Lung (tissue), 12 donors: ENCODE data around the gene ART3. TPM values are rescaled to one million over a fixed set of nuclear protein-coding genes. Genes with fewer than 3 reads are reported as not detected.

Experiments used
- ATAC-seq: fragments of 200-7000 bp; cut with Tn5 transposase; one replicate; pipeline ENCODE4 v1.9.1; 2020; ENCODE audit warnings: moderate number of reproducible peaks; ENCODE audit not compliant: insufficient read depth, low FRiP score
- DNase-seq, 3 donors: peaks; one replicate each; pipeline ENCODE4 v3.0.0-alpha.2; 2013 to 2017
- H3K27ac ChIP-seq, 2 donors: one replicate each; pipeline ENCODE4 v1.5.1; 2013; ENCODE audit warnings: mild to moderate bottlenecking in 2 of 2, moderate library complexity in 2 of 2, control low read depth in 1 of 2, inconsistent platforms in 1 of 2, low read depth in 1 of 2, low read length in 1 of 2
- H3K27me3 ChIP-seq, 3 donors: one replicate each; pipeline ENCODE4 v1.5.1; 2013; ENCODE audit warnings: low read length in 2 of 3; ENCODE audit not compliant: control insufficient read depth in 3 of 3, insufficient read depth in 3 of 3
- H3K36me3 ChIP-seq, 4 donors: one replicate each; pipeline ENCODE4 v1.5.1; 2013; ENCODE audit warnings: low read length in 4 of 4, mild to moderate bottlenecking in 1 of 4, moderate library complexity in 1 of 4; ENCODE audit not compliant: control insufficient read depth in 4 of 4, insufficient read depth in 4 of 4
- H3K4me1 ChIP-seq, 5 donors: one replicate each; pipeline ENCODE4 v1.5.1; 2013; ENCODE audit warnings: low read length in 5 of 5, mild to moderate bottlenecking in 2 of 5, moderate library complexity in 1 of 5; ENCODE audit not compliant: control insufficient read depth in 5 of 5, insufficient read depth in 5 of 5
- H3K4me3 ChIP-seq: one replicate; pipeline ENCODE4 v1.5.1; 2013; ENCODE audit warnings: mild to moderate bottlenecking, control low read depth, moderate library complexity
- H3K9ac ChIP-seq, 2 donors: one replicate each; pipeline ENCODE4 v1.5.1; 2013; ENCODE audit warnings: low read length in 2 of 2, control low read depth in 1 of 2; ENCODE audit not compliant: insufficient read depth in 1 of 2
- H3K9me3 ChIP-seq, 4 donors: one replicate each; pipeline ENCODE4 v1.5.1; 2013; ENCODE audit warnings: low read length in 3 of 4, mild to moderate bottlenecking in 1 of 4, moderate library complexity in 1 of 4; ENCODE audit not compliant: control insufficient read depth in 4 of 4, insufficient read depth in 3 of 4
- WGBS, 2 donors: extraction: QIAGEN DNeasy Blood & Tissue Kit; methylation state at CpG; one replicate each; pipeline ENCODE4 v1.1.7; 2013; 5-methylcytosine and 5-hydroxymethylcytosine counted together
- polyA plus RNA-seq, 2 donors: library from polyadenylated mRNA; stranded (reverse); fragments of 200-250 nt; gene quantifications; one replicate each; pipeline ENCODE4 v1.2.1, GENCODE V29; 2013
- total RNA-seq, 2 donors: library from RNA; depleted of rRNA in 1 of 2; stranded (reverse); fragments of >200 nt in 1 of 2; gene quantifications; one replicate each; pipeline ENCODE4 v1.2.1, GENCODE V29; 2014 to 2021
- TF ChIP-seq, protein P1 (sequence below): IDR thresholded peaks from 2 replicates; pipeline ENCODE4 v1.5.1; 2012; ENCODE audit warnings: mild to moderate bottlenecking; ENCODE audit errors: control extremely low read depth, extremely low read depth
- donor health status: control.
- donor health status: control.
- donor health status: Bipolar disorder and iron deficiency.
- donor health status: healthy.
- donor health status: DM: yes; HTN: yes; CAD: no.

The ART3 gene
- total and polyA plus RNA-seq, 4 donors, result 0.13 to 0.71 TPM; not detected in 2

DNA sequence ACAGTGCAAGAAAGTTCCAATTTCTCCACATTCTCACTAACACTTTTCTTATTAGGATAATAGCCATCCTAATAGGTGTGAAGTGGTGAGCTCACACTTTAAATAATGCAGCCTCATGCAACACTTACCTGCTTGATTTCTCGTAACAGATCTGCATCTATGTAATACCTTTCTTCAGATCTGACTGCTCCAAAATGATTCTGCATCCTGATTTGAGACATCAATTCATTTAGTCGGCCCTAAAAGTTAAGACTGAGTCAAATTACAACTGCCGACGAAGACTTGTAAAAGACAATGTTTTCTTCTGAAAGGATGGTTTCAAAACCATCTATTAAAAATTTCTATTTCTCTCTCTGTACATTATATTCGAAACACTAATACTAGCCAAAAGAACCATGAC lies 43.0 kb downstream of the ART3 start:
- H3K9ac ChIP-seq, result no peak overlapping the region
- 95% methylated on average over 5 of the region's 5 CpGs for WGBS, 2 donors
- H3K4me1 ChIP-seq, result no peaks in the 10 kb centered on the region
- ATAC-seq (no peak), DNase-seq (no peak)
- TF ChIP-seq, protein P1, sequence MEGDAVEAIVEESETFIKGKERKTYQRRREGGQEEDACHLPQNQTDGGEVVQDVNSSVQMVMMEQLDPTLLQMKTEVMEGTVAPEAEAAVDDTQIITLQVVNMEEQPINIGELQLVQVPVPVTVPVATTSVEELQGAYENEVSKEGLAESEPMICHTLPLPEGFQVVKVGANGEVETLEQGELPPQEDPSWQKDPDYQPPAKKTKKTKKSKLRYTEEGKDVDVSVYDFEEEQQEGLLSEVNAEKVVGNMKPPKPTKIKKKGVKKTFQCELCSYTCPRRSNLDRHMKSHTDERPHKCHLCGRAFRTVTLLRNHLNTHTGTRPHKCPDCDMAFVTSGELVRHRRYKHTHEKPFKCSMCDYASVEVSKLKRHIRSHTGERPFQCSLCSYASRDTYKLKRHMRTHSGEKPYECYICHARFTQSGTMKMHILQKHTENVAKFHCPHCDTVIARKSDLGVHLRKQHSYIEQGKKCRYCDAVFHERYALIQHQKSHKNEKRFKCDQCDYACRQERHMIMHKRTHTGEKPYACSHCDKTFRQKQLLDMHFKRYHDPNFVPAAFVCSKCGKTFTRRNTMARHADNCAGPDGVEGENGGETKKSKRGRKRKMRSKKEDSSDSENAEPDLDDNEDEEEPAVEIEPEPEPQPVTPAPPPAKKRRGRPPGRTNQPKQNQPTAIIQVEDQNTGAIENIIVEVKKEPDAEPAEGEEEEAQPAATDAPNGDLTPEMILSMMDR, result no peak
- peaks cover 6 to 44% (median 31%) of the 10 kb centered on the region in 4 donors for H3K36me3 ChIP-seq
- peaks cover 0 to 2% (median 0%) of the 10 kb centered on the region in 4 donors for H3K9me3 ChIP-seq
- no peak overlapping the region for H3K27ac ChIP-seq
- no peaks in the 10 kb centered on the region for H3K27me3 ChIP-seq
- H3K4me3 ChIP-seq, result no peak overlapping the region

GRCh38 chr4:76120199-76120598 lies 45.7 kb downstream of the ART3 start:
- H3K9me3 ChIP-seq, result peaks cover 0 to 2% (median 0%) of the 10 kb centered on the region in 4 donors
- H3K4me1 ChIP-seq, result no peaks in the 10 kb centered on the region
- no peak overlapping the region for H3K27ac ChIP-seq
- no peaks in the 10 kb centered on the region for H3K27me3 ChIP-seq
- no peak overlapping the region for H3K9ac ChIP-seq
- 86 to 96% methylated on average over 4 of the region's 4 CpGs for WGBS, 2 donors
- no peak for DNase-seq
- H3K4me3 ChIP-seq, result no peak overlapping the region
- H3K36me3 ChIP-seq, result peaks cover 8 to 44% (median 25%) of the 10 kb centered on the region in 4 donors
- TF ChIP-seq, protein P1, result no peak
- ATAC-seq, result no peak

DNA sequence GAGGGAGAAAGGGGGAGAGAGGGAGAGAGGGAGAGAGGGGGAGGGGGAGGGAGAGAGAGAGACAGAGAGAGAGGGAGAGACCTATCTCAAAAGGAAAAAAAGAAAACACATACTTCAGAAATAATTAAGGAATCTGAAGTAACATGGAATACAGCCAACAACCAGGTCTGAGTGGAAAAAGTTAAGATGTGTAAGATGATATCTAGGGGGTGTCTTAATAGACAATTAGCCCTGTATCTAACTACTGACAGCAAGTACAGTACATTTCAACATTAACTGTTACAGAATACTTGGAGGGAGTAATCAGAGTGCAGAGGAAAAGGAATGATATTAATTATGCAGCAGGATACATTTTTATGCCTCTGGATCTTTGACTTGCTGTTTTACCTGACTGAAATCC lies 51.3 kb downstream of the ART3 start:
- H3K36me3 ChIP-seq, result peaks cover 5 to 38% (median 19%) of the 10 kb centered on the region in 4 donors

GRCh38 chr4:76127754-76128153 lies 53.2 kb downstream of the ART3 start:
- no peak for ATAC-seq
- WGBS, 2 donors, result 94 to 96% methylated on average over 3 of the region's 3 CpGs
- Histone ChIP-seq H3K4me3 (no peak overlapping the region), H3K9ac (no peak overlapping the region), H3K4me1 (no peaks in the 10 kb centered on the region), H3K9me3 (no peaks in the 10 kb centered on the region), H3K27ac (no peak overlapping the region), H3K36me3 (peaks cover 6 to 32% (median 16%) of the 10 kb centered on the region in 4 donors), H3K27me3 (no peaks in the 10 kb centered on the region)
- TF ChIP-seq, protein P1, result no peak
- no peak for DNase-seq

More for the DNA sequence above, 51.3 kb downstream of the ART3 start:
- Histone ChIP-seq H3K4me3 (no peak overlapping the region), H3K9me3 (peaks cover 0 to 2% (median 0%) of the 10 kb centered on the region in 4 donors), H3K27ac (no peak overlapping the region), H3K27me3 (no peaks in the 10 kb centered on the region), H3K9ac (no peak overlapping the region), H3K4me1 (no peaks in the 10 kb centered on the region)
- DNase-seq (no peak), ATAC-seq (no peak)
- TF ChIP-seq, protein P1, result no peak
